Stimulated activated CD8-positive, alpha-beta memory T cell treated with anti-CD3 and anti-CD28 coated beads, Interleukin-15, amount 100 ng/mL, for 24 hours (primary cell): ENCODE data around the gene GREB1L.
"Not testable (repeated sequence)": the region's sequence is repeated elsewhere in the genome, so short reads cannot be mapped to it uniquely, and the experiment has no call there.

Source experiments
- DNase-seq: peaks from one replicate; pipeline ENCODE4 v3.0.0-alpha.2; 2020; ENCODE audit warnings: low read depth

The GREB1L gene

GRCh38 chr18:21369146-21369545 is 127.1 kb downstream of the GREB1L start:
- DNase-seq, result no peak

DNA sequence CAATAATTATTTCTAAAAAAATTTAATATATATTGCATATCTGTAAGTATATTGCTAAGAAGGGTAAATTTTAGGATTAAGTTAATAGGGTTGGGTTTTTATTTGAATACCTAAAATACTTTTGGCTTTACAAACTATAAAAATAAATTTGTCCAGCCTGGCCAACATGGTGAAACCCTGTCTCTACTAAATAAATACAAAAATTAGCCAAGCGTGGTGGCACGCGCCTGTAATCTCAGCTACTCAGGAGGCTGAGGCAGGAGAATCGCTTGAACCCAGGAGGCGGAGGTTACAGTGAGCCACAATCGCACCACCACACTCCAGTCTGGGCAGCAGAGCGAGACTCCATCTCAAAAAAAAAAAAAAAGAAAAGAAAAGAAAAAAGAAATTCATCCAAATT is 127.6 kb downstream of the GREB1L start:
- not testable (repeated sequence) for DNase-seq

DNA sequence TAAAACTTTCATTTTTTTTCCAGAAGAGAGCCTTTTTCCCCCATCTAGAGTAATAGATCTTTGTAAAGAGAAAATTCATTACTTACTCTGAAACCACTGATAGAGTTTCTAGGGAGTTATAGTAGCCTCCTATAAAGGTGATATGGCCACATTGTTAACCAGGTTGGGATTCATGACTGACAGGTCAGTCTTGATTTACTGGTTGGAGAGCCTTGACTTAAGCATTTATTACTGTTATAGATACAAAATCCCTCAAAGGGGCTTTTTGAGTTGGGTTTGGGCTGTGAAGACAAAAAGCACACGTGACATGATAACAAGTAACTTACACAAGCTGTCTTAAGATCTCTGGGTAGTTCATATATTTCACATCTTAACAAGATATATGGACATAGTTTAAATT is 141.0 kb downstream of the GREB1L start:
- no peak for DNase-seq

DNA sequence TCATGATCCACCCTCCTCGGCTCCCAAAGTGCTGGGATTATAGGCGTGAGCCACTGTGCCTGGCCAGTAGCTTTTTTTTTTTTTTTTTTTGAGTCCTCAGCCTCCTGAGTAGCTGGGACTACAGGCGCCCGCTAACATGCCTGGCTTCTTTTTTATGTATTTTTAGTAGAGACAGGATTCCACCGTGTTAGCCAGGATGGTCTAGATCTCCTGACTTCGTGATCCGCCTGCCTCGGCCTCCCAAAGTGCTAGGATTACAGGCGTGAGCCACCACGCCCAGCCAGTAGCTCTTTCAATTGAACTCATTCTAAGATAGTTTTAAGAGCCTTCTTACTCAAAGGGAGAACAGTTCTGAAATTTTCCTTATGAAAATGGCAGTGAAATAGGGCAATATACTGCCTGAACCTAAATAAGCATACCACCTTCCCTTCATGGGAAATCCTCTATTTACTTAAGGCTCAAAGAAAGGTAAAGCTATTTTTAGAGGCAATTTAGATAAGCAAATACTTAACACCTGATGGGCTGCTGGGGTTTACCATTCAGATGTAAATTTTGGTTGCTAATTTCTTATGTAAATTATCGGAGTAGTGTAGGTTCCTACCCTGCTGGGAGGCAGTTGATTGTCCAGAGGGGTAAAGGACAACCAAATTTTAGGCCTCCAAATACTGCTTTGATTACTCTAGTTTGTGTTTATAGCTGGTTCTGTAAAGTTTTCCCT is 144.7 kb downstream of the GREB1L start:
- DNase-seq, result no peak

GRCh38 chr18:21387886-21388285 is 145.9 kb downstream of the GREB1L start:
- DNase-seq, result no peak

- no peak for DNase-seq
Measured at GRCh38 chr18:21389283-21389682, 147.3 kb downstream of the GREB1L start.

DNA sequence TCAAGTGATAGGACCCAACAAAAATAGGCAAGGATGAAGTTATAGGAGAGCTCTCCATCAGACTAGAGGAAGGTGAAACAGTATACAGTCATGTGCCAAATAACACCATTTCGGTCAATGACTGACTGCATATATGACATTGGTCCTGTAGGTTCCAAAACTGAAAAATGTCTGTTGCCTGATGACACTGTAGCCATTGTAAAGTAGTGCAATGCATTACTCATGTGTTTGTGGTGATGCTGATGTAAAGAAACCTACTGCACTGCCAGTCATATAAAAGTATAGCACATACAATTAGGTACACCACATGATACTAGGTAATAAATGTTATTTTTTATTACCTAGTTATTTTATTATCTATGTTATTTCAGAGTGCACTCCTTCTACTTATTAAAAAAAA is 147.9 kb downstream of the GREB1L start:
- DNase-seq, result no peak

- DNase-seq, result no peak
Measured at GRCh38 chr18:21391074-21391673, 149.1 kb downstream of the GREB1L start.

GRCh38 chr18:21393986-21394385 is 152.0 kb downstream of the GREB1L start:
- no peak for DNase-seq

DNA sequence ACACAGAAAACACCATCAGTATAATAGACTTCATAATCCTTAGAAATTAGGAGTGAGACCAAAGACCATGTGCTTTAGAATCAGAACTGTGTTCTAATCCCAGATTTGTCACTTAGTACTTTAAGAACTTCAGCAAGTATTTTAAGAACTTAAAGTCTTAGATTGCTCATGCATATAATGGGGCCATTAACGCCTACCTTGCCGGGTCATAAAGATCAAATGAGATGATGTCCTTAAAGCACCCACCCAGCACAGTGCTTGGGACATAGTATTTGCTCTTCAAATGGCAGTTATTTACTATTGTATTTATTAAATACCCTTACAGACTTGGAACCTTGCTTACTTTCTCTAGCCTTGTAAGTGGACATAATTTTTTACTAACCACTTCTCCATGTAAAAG is 156.1 kb downstream of the GREB1L start:
- DNase-seq, result no peak

DNA sequence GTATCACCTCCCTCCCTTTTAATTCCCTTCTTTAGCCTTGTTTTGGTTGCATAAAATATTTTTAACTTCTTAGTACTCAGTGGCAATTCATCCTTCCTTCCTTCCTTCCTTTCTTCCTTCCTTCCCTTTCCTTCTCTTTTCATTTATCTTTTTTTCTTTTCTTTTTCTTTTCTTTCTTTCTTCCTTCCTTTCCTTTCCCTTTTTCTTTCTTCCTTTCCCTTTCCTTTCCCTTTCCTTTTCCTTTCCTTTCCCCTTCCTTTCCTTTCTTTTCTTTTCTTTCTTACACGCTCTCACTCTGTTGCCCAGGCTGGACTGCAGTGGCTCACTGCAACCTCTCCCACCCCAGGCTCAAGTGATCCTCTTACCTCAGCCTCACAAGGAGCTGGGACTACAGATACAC is 160.2 kb downstream of the GREB1L start:
- no peak for DNase-seq

DNA sequence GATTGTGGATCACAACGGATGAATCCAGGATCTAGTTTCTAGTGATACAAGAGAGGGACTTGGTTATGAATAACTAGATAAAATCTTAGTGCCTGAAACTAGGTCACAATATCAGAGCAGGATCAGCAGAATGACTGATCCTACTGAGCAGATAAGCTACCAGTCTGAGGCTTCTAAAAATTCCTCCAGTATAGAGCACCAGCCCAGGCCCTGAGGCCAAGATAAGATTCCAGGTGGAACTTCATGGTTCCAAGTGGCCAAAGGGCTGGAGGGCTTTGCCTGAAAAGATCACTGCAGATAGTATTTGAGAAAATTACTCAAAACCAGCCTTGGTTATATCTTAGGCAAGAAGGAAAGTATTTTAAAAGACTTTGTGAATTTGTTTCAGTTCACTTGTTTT is 162.4 kb downstream of the GREB1L start:
- DNase-seq, result no peak

DNA sequence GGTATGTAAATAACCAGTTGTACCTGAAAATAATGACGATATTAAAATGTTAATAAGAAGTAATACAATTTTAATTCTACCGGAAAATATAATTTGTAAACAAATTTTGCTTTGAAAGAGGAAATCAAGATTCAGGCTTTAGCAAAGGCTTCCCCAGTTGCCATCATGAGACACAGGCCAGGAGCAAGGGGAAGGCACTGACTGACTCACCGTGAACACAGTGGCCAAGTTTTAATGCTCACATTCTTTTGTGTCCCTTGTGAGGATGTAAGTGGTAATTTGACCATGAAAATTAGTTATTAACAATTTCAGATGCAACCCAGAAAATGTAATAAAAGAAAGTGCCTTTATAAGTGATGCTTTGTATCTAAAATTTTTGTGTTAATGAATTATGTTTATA is 164.1 kb downstream of the GREB1L start:
- no peak for DNase-seq

DNA sequence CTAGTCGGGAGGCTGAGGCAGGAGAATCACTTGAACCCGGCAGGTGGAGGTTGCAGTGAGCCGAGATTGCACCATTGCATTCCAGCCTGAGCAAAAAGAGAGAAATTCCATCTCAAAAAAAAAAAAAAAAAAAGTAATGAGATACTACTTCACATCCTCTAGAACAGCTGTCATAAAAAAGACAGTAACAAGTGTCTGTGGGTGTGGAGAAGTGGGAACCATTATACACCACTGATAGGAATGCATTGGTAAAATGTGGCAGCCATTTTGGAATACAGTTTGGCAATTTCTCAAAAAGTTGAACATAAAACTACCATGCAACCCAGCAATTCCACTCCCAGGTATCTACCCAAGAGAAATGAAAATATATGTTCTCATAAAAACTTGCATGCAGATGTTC is 166.6 kb downstream of the GREB1L start:
- DNase-seq, result no peak

GRCh38 chr18:21433436-21433835 is 191.4 kb downstream of the GREB1L start:
- no peak for DNase-seq

GRCh38 chr18:21439431-21439846 is 197.4 kb downstream of the GREB1L start:
- no peak for DNase-seq

DNA sequence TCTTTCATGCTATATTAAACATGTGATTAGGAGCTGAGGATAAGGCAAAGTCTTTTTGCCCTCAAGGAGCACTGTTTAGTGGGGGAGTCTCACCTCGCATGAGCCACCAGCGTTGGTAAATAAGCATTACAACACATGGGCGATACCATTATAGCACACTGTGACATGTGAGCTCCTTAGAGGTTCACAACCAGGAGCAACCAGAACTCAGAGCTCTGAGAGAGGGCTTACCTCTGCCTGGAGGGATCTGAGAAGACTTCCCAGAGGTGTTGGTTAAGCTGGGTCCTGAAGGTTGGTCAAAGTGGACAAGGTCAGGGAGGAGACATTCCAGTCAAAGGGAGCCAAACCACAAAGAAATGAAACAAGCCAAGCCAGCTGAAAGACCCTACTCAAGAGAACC is 199.6 kb downstream of the GREB1L start:
- no peak for DNase-seq

GRCh38 chr18:21443776-21444464 is 201.9 kb downstream of the GREB1L start:
- no peak for DNase-seq

GRCh38 chr18:21444465-21445212 is 202.6 kb downstream of the GREB1L start:
- DNase-seq, result no peak

DNA sequence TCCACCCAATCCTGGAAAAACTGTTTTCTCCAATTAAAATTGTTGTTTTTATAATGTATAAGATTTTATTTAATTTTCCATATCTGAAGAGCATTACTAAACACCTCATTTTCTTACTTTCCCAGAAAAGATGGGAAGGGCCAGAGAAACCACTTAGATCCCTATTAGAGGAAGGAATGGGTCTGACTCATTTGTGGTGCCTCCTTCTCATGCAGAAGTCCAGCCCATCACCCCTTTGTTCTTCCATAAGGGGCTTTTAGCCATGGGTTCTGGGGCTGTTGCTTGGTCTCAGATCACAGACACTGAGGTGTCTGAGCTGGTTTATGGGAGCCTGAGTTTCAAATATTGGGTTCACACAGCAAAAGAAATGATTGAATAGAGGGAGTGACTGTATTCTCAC is 206.3 kb downstream of the GREB1L start:
- no peak for DNase-seq

DNA sequence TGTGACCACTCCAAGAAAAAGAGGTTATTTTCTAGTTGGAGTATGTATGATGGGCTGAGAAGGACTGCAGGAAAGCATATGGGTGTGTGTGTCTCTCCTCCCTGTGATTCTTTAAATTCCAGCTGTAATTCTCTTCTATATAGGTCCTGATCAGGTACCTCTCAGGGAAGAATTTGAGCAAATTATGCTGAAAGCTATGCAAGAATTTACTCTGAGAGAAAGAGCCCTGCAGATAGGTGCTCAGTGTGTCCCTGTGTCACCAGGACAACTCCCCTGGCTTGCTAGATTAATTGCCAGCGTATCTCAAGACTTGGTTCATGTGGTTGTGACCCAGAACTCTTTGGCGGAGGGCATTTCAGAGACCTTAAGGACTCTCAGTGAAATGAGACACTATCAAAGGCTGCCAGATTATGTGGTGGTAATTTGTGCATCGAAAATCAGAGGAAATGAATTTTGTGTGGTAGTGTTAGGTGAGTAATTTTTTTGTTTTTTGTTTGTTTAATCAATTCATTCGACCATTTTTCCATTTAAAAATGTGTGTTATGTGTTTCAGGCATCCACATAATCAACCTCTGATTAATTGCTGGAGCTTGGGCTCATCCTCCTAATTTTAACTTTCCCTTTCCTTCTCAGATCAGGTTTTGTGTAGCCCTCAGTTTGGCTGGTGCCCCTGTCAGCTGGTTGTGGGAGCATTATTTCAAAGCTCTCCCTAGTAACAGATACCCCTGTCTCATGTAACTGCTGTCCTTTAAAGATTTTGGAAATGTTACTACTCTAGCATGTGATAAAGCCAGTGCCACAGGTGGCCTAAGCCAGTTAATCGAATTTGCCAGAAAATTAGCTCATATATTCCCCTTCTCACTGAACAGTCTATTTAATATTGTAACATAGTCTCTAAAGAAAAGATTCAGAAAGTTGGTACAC is 207.6 kb downstream of the GREB1L start:
- no peak for DNase-seq

- no peak for DNase-seq
Measured at GRCh38 chr18:21450503-21450902, 208.5 kb downstream of the GREB1L start.
